ENCODE results near the gene RAVER2. TPM values are rescaled to one million over a fixed set of nuclear protein-coding genes. Genes with fewer than 3 reads are reported as not detected.

Gene RAVER2
- polyA plus RNA-seq, 3 donors: 0.38 to 1.3 (median 0.69) TPM

DNA sequence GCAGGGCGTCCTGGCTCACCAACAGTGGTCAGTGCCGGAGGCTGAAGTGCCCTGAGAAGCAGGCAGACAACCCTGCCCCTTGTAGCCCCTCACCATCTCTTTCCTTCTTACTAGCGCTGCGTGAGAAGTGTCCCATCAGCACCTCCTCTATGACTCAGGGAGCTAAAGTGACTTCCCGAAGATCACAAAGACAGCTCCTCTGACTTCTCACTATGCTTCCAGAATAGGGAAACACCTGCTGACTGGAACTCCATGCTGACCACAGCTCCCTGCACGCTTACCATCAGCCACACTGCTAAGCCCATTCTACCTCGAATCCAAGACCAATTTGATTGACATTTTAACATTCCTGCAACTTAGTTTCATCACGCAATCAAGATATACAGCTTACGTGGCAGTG lies 128.7 kb downstream of the RAVER2 start:
- peaks cover 0 to 2% (median 2%) of the 10 kb centered on the region in 3 donors for H3K27me3 Mint-ChIP-seq (ENCODE audit: low read depth in 3 of 3)
- no peak overlapping the region for H3K4me3 ChIP-seq (replicated peaks in 1 of 3; ENCODE audit: low read depth in 2 of 3, low read length in 3 of 3)
- no peak overlapping the region for H2AFZ ChIP-seq (ENCODE audit: insufficient read depth, low read depth, low read length, poor library complexity, severe bottlenecking)
- no peak overlapping the region for H3K27ac ChIP-seq (ENCODE audit: low read depth in 1 of 2, low read length in 2 of 2)
- H3K36me3 ChIP-seq (replicated peaks in 1 of 2; ENCODE audit: control insufficient read depth in 1 of 2, insufficient read depth in 2 of 2, low read length in 2 of 2): peaks cover 91 to 99% of the 10 kb centered on the region in 2 donors
- H3K9me3 ChIP-seq (replicated peaks in 1 of 2; ENCODE audit: control insufficient read depth in 1 of 2, insufficient read depth in 1 of 2, low read length in 2 of 2): no peaks in the 10 kb centered on the region
- no peak overlapping the region for H3K4me3 Mint-ChIP-seq
- H3K4me2 ChIP-seq (replicated peaks; ENCODE audit: extremely low read depth, low read length, poor library complexity, severe bottlenecking): no peak overlapping the region
- no peaks in the 10 kb centered on the region for H3K27me3 ChIP-seq (ENCODE audit: control insufficient read depth in 2 of 2, insufficient read depth in 2 of 2, low read length in 2 of 2)
- TF ChIP-seq CTCF (IDR thresholded peaks at IDR 0.05): no peak
- H3K4me1 Mint-ChIP-seq: peaks cover 2% of the 10 kb centered on the region
- no peaks in the 10 kb centered on the region for H3K9me3 Mint-ChIP-seq
- H3K36me3 Mint-ChIP-seq: peaks cover 93 to 95% of the 10 kb centered on the region in 2 donors
- WGBS (ENCODE audit: insufficient coverage): 94% methylated on average over 5 of the region's 9 CpGs
- no peaks in the 10 kb centered on the region for H3K4me1 ChIP-seq (ENCODE audit: control insufficient read depth in 1 of 2, insufficient read depth in 2 of 2, low read length in 2 of 2)
- H3K9ac ChIP-seq (ENCODE audit: insufficient read depth, low read length, poor library complexity, severe bottlenecking): no peak overlapping the region
- DNase-seq: no peak
- peaks cover 28% of the 10 kb centered on the region for H4K20me1 ChIP-seq (ENCODE audit: insufficient read depth, low read length)
- intact Hi-C loops (cut with micrococcal nuclease): no loop called here
- no peaks in the 10 kb centered on the region for H3K79me2 ChIP-seq (ENCODE audit: insufficient read depth, low read length)
- H3K27ac Mint-ChIP-seq: no peak overlapping the region

- H3K36me3 Mint-ChIP-seq: peaks cover 91 to 92% of the 10 kb centered on the region in 2 donors
- WGBS (ENCODE audit: insufficient coverage): 100% methylated on average over 2 of the region's 3 CpGs
- DNase-seq: no peak
Measured at GRCh38 chr1:64874666-64875065, 129.8 kb downstream of the RAVER2 start.

More at GRCh38 chr1:64874666-64875065, 129.8 kb downstream of the RAVER2 start:
- TF ChIP-seq CTCF (IDR thresholded peaks at IDR 0.05): no peak
- Histone ChIP-seq H3K79me2 (ENCODE audit: insufficient read depth, low read length) (no peaks in the 10 kb centered on the region), H3K36me3 (replicated peaks in 1 of 2; ENCODE audit: control insufficient read depth in 1 of 2, insufficient read depth in 2 of 2, low read length in 2 of 2) (peaks cover 90 to 99% of the 10 kb centered on the region in 2 donors), H2AFZ (ENCODE audit: insufficient read depth, low read depth, low read length, poor library complexity, severe bottlenecking) (no peak overlapping the region), H3K9ac (ENCODE audit: insufficient read depth, low read length, poor library complexity, severe bottlenecking) (no peak overlapping the region), H3K4me1 (ENCODE audit: control insufficient read depth in 1 of 2, insufficient read depth in 2 of 2, low read length in 2 of 2) (no peaks in the 10 kb centered on the region), H3K9me3 (replicated peaks in 1 of 2; ENCODE audit: control insufficient read depth in 1 of 2, insufficient read depth in 1 of 2, low read length in 2 of 2) (no peaks in the 10 kb centered on the region), H4K20me1 (ENCODE audit: insufficient read depth, low read length) (peaks cover 33% of the 10 kb centered on the region), H3K4me3 (replicated peaks in 1 of 3; ENCODE audit: low read depth in 2 of 3, low read length in 3 of 3) (no peak overlapping the region), H3K27ac (ENCODE audit: low read depth in 1 of 2, low read length in 2 of 2) (no peak overlapping the region), H3K4me2 (replicated peaks; ENCODE audit: extremely low read depth, low read length, poor library complexity, severe bottlenecking) (no peak overlapping the region), H3K27me3 (ENCODE audit: control insufficient read depth in 2 of 2, insufficient read depth in 2 of 2, low read length in 2 of 2) (no peaks in the 10 kb centered on the region)
- intact Hi-C loops (cut with micrococcal nuclease): no loop called here
- no peaks in the 10 kb centered on the region for H3K4me1 Mint-ChIP-seq
- peaks cover 0 to 2% (median 0%) of the 10 kb centered on the region in 3 donors for H3K27me3 Mint-ChIP-seq (ENCODE audit: low read depth in 3 of 3)
- peak overlapping the region in 2 of 7 donors; percentile 21 to 67 for H3K27ac Mint-ChIP-seq
- no peaks in the 10 kb centered on the region for H3K9me3 Mint-ChIP-seq
- H3K4me3 Mint-ChIP-seq: no peak overlapping the region

All from CD14-positive monocyte (primary cell).